H1 (cell line): ENCODE results near the gene ORC3. TPM values are rescaled to one million over a fixed set of nuclear protein-coding genes. Genes with fewer than 3 reads are reported as not detected.

Experiments used
- polyA plus RNA-seq, 7 experiments: library from polyadenylated mRNA; depleted of rRNA in 3 of 7; stranded (reverse) in 5 of 7; unstranded in 2 of 7; fragments of >200 nt in 5 of 7; fragments of 200-250 nt in 2 of 7; gene quantifications; 1 replicate in 5 of 7; 2 replicates in 1 of 7; 4 replicates in 1 of 7; pipeline versions ENCODE4 v1.2.1 to v1.2.3, GENCODE V29; 2011 to 2013; ENCODE audit warnings: missing spikeins in 2 of 7, mixed read lengths in 2 of 7
- total RNA-seq: library from RNA; stranded (reverse); fragmentation: NEBNext Ultra II Directional; extraction: Animal tissue kit (Norgen Biotek cat#: 25700); gene quantifications from 2 replicates; pipeline ENCODE4 v1.2.1, GENCODE V29; 2021
- TF ChIP-seq, protein P1 (sequence below): IDR thresholded peaks from 2 replicates; pipeline ENCODE4 v1.6.1; 2011; ENCODE audit warnings: low read length, improper control_type of control experiment

Gene ORC3
- total and polyA plus RNA-seq, 2 of the 8 experiments (the other 6 are each of a cell fraction or from before 2014, with no cell fraction given) = 35.9 to 60.9 TPM

GRCh38 chr6:87590417-87590880 is 514 bp downstream of the ORC3 start (continued):
- TF ChIP-seq, protein P1, sequence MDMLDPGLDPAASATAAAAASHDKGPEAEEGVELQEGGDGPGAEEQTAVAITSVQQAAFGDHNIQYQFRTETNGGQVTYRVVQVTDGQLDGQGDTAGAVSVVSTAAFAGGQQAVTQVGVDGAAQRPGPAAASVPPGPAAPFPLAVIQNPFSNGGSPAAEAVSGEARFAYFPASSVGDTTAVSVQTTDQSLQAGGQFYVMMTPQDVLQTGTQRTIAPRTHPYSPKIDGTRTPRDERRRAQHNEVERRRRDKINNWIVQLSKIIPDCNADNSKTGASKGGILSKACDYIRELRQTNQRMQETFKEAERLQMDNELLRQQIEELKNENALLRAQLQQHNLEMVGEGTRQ = no peak
- TF ChIP-seq, all 59 proteins: peak for 2
